ENCODE results near the gene OPHN1. TPM values are rescaled to one million over a fixed set of nuclear protein-coding genes. Genes with fewer than 3 reads are reported as not detected.

OPHN1 gene
- total and polyA plus RNA-seq, 7 donors: 0.47 to 3.7 (median 2.4) TPM

DNA sequence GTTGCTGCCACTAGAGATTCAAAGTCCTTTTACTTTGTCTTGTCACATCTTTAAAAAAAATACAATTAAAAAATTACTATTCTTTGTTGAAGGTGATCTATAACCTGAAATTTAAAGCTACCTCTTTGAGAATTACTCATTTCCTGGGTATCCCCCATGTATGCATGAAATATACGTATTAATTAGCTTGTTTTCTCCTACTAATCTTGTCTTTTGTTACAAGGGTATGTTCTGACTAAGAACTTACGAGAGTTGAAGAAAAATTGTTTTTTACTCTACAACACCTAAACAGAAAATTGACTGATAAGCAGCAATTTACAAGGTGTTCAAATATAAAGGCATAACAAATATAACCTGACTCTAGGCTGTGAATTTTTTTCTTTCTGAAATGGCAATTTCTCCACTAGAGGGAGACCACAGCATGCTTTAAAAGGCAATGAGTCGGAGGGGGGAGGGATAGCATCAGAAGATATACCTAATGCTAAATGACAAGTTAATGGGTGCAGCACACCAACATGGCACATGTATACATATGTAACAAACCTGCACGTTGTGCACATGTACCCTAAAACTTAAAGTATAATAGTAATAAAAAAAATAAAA, 249.6 kb downstream of the OPHN1 start:
- WGBS, 3 donors: 52 to 63% (median 63%) methylated on average over 4 of the region's 4 CpGs
- intact Hi-C loops (cut with DNase I): no loop called here

DNA sequence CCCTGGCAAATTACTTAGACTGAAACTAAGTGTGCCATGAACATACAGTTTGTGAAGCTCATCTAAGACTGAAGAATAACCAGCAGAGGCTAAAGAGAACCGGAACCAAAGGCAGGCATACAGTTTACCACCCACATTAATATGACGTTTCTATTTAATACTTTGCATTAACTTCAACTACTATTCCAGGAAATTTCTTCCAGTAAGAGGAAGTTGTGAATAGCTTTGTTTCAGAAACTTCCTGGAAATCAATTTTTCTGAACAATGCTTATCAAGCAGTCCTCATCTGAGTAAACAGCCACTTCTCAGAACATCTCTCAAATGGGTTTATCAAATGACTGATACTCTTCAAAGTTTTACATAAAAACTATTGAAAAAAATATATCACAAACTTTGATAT, 252.7 kb downstream of the OPHN1 start:
- TF ChIP-seq, protein P1, sequence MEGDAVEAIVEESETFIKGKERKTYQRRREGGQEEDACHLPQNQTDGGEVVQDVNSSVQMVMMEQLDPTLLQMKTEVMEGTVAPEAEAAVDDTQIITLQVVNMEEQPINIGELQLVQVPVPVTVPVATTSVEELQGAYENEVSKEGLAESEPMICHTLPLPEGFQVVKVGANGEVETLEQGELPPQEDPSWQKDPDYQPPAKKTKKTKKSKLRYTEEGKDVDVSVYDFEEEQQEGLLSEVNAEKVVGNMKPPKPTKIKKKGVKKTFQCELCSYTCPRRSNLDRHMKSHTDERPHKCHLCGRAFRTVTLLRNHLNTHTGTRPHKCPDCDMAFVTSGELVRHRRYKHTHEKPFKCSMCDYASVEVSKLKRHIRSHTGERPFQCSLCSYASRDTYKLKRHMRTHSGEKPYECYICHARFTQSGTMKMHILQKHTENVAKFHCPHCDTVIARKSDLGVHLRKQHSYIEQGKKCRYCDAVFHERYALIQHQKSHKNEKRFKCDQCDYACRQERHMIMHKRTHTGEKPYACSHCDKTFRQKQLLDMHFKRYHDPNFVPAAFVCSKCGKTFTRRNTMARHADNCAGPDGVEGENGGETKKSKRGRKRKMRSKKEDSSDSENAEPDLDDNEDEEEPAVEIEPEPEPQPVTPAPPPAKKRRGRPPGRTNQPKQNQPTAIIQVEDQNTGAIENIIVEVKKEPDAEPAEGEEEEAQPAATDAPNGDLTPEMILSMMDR (IDR thresholded peaks at IDR 0.05): no peak
- Histone ChIP-seq H3K27me3 (ENCODE audit: insufficient read depth in 3 of 3, low read length in 2 of 3) (peaks cover 0 to 4% (median 0%) of the 10 kb centered on the region in 3 donors), H3K4me1 (no peaks in the 10 kb centered on the region), H3K27ac (no peak overlapping the region), H3K9me3 (no peaks in the 10 kb centered on the region), H3K36me3 (ENCODE audit: insufficient read depth in 1 of 2, low read depth in 1 of 2) (no peaks in the 10 kb centered on the region), H3K4me3 (no peak overlapping the region)
- 49 to 58% (median 50%) methylated on average over 2 of the region's 2 CpGs for WGBS, 3 donors
- intact Hi-C loops (cut with DNase I): no loop called here
- ATAC-seq (no peak), DNase-seq (no peak)

More for the DNA sequence above, 249.6 kb downstream of the OPHN1 start:
- Histone ChIP-seq H3K27ac (no peak overlapping the region), H3K36me3 (ENCODE audit: insufficient read depth in 1 of 2, low read depth in 1 of 2) (no peaks in the 10 kb centered on the region), H3K9me3 (no peaks in the 10 kb centered on the region), H3K27me3 (ENCODE audit: insufficient read depth in 3 of 3, low read length in 2 of 3) (peaks cover 0 to 4% (median 0%) of the 10 kb centered on the region in 3 donors), H3K4me1 (no peaks in the 10 kb centered on the region), H3K4me3 (no peak overlapping the region)
- no peak for DNase-seq
- no peak for ATAC-seq
- TF ChIP-seq, protein P1 (IDR thresholded peaks at IDR 0.05): no peak

DNA sequence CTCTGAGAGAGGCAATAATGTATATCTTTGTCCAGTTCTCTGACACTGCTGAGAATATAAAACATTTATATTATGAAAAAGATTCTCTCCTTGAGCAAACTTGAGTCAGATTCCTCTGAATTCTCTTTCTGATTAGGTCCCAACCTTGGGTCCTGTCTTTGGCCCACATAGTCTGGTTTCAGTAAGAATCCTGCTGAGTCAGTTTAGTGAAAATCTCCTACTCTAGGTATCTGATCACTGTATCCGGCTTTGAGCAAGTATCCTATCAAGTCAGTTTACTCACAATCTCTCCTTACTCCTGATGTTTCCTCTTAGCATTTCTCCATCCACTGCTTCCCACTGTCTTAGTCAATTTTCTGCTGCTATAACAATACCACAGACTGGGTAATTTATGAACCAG, 253.9 kb downstream of the OPHN1 start:
- Histone ChIP-seq H3K4me1 (no peaks in the 10 kb centered on the region), H3K27me3 (ENCODE audit: insufficient read depth in 3 of 3, low read length in 2 of 3) (no peaks in the 10 kb centered on the region), H3K9me3 (no peaks in the 10 kb centered on the region), H3K27ac (no peak overlapping the region), H3K4me3 (no peak overlapping the region), H3K36me3 (ENCODE audit: insufficient read depth in 1 of 2, low read depth in 1 of 2) (no peaks in the 10 kb centered on the region)
- WGBS, 3 donors: 81 to 100% (median 100%) methylated on average over 1 of the region's 1 CpG
- DNase-seq (no peak), ATAC-seq (no peak)
- intact Hi-C loops (cut with DNase I): no loop called here
- TF ChIP-seq, protein P1 (IDR thresholded peaks at IDR 0.05): no peak

DNA sequence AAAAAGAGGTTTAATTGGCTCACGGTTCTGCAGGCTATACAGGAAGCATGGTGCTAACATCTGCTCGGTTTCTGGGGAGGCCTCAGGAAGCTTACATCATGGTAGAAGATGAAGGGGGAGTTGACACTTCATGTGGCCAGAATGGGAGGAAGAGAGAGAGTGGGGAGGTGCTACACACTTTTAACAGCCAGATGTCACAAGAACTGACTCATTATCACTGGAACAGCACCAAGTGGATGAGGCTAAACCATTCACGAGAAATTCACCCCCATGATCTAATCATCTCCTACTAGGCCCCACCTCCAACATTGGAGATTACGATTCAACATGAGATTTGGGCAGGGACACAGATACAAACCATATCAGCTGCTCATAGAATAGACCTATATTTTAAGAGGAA, 255.8 kb downstream of the OPHN1 start:
- H3K4me1 ChIP-seq: no peaks in the 10 kb centered on the region

More for the DNA sequence above, 255.8 kb downstream of the OPHN1 start:
- no peak overlapping the region for H3K4me3 ChIP-seq
- no peaks in the 10 kb centered on the region for H3K27me3 ChIP-seq (ENCODE audit: insufficient read depth in 3 of 3, low read length in 2 of 3)
- intact Hi-C loops (cut with DNase I): no loop called here
- no peaks in the 10 kb centered on the region for H3K9me3 ChIP-seq
- no peaks in the 10 kb centered on the region for H3K36me3 ChIP-seq (ENCODE audit: insufficient read depth in 1 of 2, low read depth in 1 of 2)
- H3K27ac ChIP-seq: no peak overlapping the region
- TF ChIP-seq, protein P1 (IDR thresholded peaks at IDR 0.05): no peak
- no peak for DNase-seq
- 60 to 85% (median 67%) methylated on average over 4 of the region's 4 CpGs for WGBS, 3 donors
- no peak for ATAC-seq

Data from psoas muscle (tissue), 8 donors.